GM12873 (cell line): ENCODE data around the gene CDK5RAP2.

Source experiments
- CTCF ChIP-seq: IDR thresholded peaks from 2 replicates; pipeline ENCODE4 v1.5.1; 2012; ENCODE audit warnings: low read depth, mild to moderate bottlenecking, moderate library complexity, low read length, control low read depth; ENCODE audit not compliant: insufficient read depth; ENCODE audit errors: missing control alignments

The CDK5RAP2 gene

DNA sequence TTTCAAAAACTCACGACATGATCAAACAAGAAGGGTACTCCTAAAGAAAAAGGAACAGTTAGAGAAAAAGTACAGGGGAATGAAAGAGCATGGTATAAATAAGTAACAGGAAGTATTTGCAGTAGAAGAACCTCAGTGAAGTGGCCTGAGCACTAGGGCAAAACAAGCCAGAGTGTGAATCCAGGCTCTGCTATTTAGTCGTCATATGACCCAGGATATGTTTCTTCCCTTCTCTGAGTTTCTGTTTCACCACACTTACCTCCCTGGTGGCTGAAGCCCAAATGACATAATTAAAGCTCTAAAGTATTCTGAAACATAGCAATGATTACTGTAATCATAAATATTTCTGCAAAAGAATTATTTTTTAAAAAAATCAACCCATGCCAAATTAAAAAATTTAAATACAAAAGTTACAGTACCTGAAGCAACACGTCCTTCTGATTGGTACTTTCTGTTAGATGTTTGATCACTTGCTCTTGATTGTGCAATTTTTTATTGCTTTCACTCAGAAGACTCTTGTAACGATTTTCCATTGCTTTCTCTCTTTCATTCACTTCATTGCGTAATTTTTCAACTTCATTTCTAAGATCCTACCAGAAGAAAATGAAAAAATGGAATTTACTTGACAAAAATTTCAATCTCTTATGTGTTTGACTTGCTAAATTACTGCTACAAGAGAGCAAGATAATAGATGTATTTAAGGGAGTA is 88.9 kb downstream of the CDK5RAP2 start:
- peak; percentile 21 for TF ChIP-seq CTCF

DNA sequence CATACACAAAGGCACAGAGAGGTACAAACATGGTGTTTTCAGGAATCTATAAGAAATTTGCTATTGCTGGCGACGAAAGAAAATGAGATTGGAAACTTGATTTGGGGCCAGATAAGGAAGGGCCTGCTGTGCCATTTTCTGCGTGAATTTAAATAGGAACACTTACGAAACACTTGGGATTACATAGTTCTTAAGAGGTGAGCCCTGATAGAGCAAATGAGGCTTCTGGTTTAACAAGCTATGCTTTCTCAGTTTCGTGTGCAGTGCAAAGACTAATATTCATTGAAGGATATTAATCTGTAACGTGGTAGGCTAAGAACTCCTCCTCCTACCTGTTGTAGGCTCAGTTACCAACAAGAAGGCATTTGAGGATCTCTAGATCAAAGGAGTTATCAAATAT is 93.1 kb downstream of the CDK5RAP2 start:
- no peak for TF ChIP-seq CTCF

GRCh38 chr9:120486347-120486746 is 93.6 kb downstream of the CDK5RAP2 start:
- no peak for TF ChIP-seq CTCF

DNA sequence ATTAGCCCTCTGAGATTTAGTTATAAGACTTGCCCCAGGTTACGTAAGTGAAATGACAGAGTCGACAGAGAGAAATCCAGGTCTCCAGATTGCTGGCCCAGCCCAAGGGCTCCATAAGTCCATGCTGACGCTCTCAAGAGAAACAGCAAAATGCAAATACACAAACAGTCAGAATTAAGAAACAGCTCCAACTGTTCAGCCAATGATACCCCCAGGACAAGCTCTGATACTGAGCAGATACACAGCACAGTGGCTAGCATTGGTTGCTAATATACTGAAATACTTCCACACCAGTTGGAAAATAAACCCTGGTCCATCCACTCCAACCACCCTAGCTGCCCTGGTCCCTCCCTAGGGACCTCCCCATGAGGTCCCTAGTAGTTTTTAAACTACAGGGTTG is 94.2 kb downstream of the CDK5RAP2 start:
- TF ChIP-seq CTCF = no peak

- no peak for TF ChIP-seq CTCF
These were observed 95.8 kb downstream of the CDK5RAP2 start for GRCh38 chr9:120484162-120484561.

DNA sequence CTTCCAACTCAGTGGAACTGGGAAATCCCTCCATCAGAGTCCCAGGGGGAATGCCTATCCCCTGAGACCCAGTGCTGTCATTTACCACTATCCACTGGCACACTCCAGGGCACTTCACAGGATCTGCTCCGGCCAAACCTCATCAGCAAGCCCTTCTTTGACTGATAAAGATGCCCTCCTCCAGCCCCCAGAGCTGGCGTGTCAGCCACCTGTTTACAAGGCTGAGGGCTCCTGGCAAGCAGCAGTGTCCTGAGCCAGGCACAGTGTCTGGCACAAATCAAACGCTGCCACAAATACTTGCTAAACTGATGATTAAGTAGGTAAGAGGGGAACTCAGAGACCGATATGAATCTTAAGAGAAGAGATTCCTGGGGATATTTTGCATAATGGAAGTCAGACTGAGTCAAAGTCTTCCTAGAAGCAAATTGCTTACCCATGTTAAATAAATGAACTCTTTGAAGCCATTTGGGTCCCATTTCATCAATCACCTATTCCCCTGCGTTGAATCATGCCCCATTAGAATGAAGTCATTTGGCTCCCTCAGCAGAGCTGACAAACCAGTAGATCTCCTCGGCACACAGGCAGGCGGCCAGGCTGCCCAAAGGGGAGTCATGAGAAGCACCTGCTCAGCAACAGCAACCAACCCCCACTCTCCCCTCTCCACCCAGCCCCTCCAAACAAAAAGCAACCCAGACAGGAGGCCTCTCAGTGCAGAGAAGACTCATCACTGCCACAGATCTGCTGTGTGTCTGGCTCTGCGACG is 97.4 kb downstream of the CDK5RAP2 start:
- no peak for TF ChIP-seq CTCF

DNA sequence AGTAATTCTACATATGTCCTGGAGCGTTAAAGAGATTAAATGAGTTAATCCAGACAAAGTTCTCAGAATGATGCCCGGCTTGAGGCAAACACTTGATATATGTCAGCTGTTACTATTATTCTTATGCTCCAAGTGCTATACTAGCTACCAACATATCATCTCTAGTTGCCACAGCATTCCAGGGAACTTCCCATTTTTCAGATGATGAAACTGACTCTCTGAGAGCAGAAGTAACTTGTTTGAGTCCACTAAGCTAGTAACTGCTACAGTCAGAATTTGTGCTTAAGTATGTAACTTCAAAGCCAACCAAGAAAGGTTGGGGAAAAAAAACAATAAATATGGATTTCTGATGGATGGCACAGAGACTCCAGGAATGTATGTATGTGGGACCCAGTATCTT is 98.1 kb downstream of the CDK5RAP2 start:
- no peak for TF ChIP-seq CTCF
